Measurements from ENCODE around the gene SH2D3C.

Gene SH2D3C, protein sequence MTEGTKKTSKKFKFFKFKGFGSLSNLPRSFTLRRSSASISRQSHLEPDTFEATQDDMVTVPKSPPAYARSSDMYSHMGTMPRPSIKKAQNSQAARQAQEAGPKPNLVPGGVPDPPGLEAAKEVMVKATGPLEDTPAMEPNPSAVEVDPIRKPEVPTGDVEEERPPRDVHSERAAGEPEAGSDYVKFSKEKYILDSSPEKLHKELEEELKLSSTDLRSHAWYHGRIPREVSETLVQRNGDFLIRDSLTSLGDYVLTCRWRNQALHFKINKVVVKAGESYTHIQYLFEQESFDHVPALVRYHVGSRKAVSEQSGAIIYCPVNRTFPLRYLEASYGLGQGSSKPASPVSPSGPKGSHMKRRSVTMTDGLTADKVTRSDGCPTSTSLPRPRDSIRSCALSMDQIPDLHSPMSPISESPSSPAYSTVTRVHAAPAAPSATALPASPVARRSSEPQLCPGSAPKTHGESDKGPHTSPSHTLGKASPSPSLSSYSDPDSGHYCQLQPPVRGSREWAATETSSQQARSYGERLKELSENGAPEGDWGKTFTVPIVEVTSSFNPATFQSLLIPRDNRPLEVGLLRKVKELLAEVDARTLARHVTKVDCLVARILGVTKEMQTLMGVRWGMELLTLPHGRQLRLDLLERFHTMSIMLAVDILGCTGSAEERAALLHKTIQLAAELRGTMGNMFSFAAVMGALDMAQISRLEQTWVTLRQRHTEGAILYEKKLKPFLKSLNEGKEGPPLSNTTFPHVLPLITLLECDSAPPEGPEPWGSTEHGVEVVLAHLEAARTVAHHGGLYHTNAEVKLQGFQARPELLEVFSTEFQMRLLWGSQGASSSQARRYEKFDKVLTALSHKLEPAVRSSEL

DNA sequence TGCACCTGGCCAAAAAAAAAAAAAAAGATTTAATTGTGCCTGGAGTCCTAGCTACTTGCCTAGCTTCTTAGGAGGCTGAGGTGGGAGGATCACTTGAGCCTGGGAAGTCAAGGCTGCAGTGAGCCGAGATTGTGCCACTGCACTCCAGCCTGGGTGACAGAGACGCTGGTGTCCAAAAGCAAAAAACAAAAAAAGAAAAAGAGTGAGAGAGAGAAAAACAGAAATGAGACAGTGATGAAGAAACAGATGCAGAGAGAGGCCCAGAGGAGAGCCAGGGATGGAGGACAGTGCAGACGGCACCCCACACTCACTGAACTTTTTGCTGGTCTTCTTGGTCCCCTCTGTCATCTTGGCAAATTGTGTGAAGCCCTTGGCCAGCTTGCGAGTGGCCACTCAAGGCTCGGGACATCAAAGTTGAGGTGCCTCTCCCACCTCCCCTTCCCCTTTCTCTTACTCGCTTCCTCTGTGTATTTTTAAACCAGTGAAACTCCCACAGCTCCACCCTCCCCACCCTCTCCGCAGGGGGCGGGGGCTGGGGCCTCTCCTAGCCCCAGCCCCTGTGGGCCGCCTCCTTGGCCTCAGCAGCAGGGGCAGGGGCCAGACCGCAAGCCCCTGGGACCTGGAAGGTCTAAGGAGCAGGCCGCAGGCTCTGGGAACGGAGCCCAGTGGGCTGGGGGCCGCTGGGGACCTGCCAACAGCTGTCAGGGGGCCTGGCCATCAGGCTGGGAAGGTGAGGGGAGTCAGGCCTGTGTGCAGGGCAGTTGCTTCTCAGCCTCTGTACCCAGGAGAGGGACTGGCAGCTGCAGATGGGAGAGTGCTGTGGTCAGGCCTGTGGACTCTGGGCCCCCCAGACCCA lies at the start of gene SH2D3C:
Gene SH2D3C (minus strand): TSS at position 387 of the 856 bp plus-strand sequence. CDS start 39 bp downstream, at position 348.
- DNase-seq (ENCODE audit: low read depth): no peak

DNA sequence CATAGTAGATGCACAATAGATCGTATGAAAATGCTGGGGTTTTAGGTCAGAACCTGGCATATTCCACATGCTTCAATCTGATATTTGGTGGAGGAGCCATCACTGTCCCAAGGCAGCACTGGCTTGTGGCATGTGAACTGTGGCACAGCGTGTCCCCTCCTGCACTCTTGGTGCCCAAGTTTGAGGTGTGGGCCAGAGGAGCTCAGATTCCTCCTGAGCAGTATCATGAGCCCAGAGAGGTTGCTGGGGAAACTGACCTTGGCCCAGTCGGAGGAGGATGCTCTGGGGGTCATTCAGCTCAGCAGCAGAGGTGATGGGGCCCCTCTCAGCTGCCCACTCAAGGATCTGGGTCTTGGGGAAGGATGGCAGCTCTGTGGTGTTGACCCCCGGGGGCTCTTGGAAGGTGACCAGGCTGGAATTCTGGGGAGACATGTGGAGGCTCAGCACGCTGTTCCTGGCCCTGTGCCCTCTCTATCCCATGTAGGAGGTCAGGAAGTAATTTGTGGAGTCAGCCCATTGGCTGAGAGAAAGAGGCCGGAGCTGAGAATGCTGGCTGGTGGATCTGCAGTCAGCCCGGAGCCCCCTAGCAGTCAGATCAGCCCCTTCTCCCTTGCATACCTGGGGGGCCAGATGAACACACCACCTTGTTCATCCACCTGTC lies 47.9 kb upstream of the SH2D3C start:
- no peak for DNase-seq (ENCODE audit: low read depth)

DNA sequence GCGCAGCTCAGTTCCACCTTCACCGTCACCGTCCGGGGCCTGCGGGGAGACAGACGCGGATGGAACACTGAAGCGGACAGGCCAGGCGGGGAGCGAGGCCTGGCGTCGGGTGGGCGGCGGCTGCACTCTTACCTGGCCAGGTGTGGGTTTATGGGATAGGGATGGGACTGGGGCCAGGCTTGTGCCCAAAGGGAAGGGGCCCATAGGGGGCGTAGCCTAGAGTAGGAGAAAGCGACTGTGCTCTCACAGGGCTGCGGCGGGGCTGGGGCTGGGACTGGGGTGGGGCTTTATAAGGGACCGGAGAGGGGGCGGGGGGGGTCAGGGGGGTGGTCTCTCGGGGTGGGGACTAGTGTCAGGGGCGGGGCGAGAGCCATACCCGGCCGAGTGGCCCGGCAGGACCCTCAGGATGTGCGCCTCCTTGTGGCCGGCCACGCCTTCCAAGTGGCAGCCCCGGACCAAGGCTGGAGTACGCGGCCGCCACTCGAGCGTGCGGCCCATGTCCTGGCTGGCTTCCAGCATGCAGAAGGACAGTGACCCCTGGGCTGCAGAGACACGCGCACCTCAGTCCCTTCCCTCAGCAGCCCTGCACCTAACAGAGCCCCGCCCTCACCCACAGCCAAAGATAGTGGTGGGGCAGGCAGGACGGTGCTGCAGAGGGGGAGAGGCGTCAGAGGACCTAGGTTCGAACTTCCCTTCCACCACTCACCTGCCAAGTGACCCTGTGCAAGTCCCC lies 47.0 kb upstream of the SH2D3C start:
- DNase-seq (ENCODE audit: low read depth): no peak

DNA sequence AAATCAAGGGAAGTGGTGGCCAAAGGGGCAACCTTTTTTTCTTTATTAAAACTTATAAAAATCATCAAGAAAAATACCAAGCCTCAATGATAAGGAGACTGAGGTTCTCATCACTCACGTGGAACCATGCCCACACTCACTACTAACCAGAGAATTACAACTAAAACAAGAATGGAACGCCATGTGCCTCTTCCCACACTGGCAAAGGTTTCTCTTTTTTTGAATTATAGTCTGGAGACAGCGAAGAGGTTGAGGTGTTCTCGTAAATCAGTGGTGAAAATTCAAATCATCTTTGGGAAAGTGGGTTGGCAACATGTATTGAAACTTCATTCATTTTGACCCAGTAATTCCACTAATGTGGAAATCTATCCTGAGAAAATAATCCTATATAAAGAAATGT lies 43.6 kb upstream of the SH2D3C start:
- no peak for DNase-seq (ENCODE audit: low read depth)

DNA sequence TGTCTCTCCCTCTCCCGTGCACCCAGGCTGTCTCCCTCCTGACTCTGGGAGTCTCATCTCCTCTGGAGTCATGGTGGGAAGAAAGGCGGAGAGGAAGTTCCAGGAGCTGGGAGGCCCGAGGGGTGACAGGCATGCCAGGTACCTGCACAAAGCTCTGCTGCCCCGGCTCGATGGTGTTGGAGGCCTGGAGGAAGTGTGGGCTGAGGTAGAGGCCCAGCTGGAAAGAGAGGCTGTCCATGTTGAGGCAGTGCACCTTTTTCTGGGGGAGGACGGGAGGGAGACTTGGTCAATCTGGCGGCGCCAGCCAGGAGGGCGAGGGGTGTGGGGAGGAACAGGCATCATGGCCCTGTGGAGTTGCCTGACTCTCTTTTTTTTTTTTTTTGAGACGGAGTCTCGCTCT lies 40.1 kb upstream of the SH2D3C start:
- no peak for DNase-seq (ENCODE audit: low read depth)

DNA sequence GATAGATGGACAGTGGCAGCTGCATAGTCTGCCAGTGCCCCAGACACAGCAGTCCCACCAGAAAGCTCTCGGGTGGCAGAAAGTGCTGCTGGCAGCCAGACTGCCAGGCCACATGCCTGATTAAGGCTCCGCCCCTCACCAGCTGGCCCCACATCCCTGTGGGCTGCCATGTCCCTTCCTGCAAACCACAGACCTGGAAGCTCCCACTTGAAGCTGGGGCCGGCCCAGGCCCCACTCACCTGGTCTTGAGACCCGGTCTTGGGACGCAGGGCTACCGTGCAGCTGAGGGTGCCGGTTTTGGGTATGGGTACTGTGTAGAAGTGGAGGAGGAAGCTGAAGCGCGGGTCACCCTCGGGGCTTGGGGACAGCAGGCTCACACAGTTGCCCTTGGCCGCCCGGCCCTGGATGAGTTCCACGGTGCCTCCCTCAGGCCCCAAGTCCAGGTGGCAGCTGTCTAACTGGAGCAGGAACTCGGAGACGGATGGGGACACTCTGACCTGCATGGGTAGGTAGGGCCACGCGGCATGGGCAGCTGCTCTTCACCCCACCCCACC lies 39.5 kb upstream of the SH2D3C start:
- DNase-seq (ENCODE audit: low read depth): no peak

DNA sequence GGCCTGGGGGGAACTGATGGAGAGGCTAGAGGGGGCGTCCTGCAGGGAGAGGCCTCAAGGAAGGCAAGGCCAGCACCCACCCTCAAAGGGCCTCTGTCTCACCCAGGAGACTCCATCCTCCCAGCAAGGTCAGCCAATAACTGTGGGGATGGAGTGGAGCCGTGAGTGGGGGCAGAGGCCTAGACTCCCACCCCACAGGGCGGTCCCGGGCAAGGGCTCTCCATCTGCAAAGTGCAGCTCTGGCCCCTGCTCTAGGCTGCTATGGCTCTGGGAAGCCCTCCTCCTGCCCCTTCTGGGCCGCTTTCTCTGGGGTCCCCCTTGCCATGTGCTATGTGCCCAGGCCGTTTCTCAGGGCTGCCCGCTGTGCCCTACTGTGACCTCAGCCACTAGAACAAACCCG lies 38.3 kb upstream of the SH2D3C start:
- no peak for DNase-seq (ENCODE audit: low read depth)

DNA sequence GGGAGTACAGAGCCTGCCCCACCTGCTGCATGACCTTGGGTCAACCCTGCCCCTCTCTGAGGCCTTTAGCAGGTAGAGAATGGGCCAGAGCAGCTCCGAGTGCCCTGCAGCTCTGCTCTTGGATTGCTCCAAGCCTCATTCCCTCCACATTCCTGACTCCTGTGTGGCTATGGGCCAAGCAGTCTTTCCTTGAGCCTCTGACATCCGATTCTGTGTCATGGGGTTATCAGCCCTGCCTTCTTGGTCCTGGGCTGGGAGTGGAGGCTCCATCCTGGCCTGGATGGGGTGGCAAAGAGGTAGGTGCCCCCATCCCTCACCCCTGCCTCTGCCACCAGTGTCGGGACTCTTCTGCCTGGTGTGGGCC lies 37.9 kb upstream of the SH2D3C start:
- no peak for DNase-seq (ENCODE audit: low read depth)

DNA sequence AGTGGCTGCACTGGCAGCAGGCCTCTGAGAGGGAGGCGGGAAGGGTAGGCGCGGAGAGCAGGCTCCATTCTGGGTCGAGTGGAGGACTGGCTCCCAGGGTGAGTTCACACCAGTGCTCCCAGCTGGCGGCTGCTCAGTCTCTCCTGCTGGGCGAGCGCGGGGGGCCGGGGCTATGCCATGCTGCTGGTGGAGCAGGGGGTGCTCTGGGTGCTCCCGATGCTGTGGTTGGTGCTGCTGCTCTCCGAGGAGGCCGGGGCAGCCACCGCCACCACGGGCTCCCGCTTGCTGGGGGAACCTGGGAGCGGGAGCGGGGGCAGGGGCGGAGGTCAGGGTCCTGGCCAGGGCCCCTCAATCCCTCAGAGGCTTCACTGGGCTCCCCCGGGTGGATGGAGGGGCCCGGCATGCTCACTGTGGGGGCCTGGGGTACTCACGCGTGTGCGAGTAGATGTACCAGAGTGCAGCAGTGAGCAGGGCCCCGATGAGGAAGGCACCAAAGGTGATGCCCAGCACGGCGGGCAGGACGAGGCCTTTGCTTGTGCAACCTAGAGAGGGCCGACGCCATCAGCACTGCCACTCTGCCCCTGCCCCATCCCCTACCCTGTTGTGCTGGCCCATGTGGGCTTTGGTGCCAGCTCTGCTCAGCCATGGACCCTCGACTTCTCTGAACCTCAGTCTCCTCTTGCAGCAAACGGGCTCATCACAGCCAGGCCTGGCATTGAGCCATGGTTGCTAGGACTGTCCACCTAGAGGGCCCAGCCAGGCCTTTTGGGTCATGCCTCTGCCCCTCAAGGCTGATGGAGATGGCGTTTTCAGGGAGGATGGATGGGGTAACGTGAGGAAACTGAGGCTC lies 37.3 kb upstream of the SH2D3C start:
- no peak for DNase-seq (ENCODE audit: low read depth)

DNA sequence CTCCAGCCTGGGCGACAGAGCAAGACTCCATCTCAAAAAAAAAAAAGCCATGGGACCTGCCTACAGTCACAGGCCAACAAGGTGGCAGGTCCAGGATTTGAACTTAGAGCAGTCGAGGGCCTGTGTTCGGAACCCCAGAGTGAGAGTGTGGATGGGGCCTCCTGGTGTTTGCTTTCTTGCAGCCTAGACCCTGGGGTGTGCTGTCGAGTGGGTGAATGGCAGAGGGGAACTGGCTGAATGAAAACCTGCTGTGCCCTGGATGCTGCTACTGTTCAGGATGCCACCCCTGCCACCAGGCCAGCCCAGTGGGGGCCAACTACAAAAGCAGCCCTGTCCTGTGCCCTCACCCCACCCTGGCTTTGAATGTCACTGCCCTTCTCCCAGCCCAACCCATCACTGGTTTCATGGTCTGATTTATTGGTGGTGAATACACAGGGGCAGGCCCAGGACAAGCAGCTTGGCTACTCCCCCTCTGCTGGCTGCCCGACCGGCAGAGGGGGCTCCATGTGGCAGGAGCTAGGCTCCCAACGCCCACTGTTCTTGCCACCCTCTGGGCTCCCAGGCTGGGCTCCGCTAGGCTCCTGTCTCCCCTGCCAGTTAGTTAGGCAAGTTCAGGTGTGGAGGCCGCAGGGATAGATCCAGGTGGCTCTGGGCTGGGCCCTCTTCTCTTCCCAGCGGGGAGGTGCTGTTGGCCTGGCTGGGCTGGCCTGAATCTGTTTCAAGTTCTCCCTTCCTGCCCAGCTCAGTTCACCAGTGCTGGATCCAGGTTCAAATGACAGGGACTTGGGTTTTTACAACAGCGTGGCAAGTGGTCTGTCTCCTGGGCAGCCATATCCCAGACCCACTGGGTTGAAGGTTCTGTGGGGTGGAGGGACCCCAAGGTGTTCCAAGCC lies 36.4 kb upstream of the SH2D3C start:
- DNase-seq (ENCODE audit: low read depth): no peak

DNA sequence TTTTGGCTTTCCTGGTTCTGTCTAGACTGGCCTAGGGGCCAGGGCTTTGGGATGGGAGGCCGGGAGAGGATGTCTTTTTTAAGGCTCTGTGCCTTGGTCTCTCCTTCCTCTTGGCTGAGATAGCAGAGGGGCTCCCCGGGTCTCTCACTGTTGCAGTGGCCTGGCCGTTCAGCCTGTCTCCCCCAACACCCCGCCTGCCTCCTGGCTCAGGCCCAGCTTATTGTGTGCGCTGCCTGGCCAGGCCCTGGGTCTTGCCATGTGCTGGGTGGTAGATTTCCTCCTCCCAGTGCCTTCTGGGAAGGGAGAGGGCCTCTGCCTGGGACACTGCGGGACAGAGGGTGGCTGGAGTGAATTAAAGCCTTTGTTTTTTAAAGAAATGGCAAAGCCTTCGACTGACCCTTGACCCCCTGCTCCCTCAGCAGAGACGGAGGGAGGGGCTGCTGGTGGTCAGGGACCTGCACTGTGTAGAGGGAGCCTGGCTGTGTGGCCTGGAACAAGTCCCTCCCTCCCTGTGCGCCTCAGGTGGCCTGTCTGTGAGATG lies 35.3 kb upstream of the SH2D3C start:
- no peak for DNase-seq (ENCODE audit: low read depth)

DNA sequence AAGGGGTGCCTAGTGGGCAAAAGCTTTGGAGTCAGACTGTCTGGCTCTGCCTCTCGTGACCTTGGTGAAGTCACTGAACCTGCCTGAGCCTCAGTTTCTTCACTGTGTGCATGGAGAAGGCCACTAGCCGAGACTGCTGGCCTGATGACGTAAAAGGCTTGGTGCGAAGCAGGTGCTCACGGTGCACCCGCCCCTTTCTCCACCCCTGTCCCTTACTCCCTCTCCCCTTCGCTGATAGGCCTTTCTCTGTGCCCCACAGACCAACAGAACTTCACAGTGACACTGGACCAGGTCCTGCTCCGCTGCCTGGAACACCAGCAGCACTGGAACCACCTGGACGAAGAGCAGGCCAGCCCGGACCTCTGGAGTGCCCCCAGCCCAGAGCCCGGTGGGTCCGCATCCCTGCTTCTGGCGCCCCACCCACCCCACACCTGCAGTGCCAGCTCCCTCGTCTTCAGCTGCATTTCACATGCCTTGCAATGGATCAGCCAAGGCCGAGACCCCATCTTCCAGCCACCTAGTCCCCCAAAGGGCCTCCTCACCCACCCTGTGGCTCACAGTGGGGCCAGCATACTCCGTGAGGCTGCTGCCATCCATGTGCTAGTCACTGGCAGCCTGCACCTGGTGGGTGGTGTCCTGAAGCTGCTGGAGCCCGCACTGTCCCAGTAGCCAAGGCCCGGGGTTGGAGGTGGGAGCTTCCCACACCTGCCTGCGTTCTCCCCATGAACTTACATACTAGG lies 34.6 kb upstream of the SH2D3C start:
- no peak for DNase-seq (ENCODE audit: low read depth)

DNA sequence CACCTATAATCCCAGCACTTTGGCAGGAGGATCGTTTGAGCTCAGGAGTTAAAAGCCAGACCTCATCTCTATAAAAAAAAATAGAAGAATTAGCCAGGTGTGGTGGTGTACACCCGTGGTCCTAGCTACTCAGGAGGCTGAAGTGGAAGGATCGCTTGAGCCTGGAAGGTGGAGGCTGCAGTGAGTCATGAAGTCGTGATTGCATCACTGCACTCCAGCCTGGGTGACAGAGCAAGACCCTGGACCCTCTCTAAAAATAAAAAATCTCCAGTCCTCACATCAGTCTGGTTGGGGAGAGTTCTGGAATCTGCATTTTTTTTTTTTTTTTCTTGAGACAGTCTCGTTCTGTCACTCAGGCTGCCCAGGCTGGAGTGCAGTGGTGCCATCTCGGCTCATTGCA lies 33.5 kb upstream of the SH2D3C start:
- no peak for DNase-seq (ENCODE audit: low read depth)

DNA sequence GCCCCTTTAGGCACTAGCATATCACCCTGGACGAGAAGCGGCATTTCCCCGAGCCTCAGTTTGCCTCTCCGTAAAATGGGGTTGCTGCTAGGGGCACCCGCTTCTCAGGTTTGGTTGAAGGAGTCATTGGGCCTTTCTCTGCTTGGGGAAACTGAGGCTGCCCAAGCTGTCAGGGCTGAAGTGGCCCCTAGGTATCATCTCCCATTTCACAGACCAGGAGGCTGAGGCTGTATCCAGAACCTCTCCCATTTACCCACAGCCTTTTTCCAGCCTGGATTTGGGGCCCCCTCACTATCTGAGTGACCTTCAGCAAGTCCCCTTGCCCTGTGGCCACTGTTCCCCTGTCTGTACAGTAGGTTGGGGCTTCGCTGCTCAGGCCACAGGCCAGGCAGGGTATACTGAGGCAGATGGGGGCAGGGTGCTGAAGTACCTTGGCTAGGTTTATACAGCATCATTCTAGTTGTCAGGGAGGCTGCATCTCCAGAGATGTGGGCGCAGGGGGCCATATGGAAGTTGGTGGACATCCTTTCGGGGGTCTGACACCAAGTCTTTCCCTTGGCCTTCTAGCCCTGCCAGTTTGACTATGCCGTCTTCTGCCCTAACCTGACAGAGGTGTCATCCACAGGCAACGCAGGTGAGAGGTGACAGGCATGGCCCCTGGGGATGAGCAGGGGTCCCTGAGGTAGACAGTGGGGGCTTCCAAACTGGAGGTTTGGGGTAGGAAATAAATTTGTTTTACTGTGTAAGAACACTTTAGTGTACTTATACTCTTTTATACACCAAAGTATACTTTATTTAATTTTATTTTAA lies 32.1 kb upstream of the SH2D3C start:
- no peak for DNase-seq (ENCODE audit: low read depth)

DNA sequence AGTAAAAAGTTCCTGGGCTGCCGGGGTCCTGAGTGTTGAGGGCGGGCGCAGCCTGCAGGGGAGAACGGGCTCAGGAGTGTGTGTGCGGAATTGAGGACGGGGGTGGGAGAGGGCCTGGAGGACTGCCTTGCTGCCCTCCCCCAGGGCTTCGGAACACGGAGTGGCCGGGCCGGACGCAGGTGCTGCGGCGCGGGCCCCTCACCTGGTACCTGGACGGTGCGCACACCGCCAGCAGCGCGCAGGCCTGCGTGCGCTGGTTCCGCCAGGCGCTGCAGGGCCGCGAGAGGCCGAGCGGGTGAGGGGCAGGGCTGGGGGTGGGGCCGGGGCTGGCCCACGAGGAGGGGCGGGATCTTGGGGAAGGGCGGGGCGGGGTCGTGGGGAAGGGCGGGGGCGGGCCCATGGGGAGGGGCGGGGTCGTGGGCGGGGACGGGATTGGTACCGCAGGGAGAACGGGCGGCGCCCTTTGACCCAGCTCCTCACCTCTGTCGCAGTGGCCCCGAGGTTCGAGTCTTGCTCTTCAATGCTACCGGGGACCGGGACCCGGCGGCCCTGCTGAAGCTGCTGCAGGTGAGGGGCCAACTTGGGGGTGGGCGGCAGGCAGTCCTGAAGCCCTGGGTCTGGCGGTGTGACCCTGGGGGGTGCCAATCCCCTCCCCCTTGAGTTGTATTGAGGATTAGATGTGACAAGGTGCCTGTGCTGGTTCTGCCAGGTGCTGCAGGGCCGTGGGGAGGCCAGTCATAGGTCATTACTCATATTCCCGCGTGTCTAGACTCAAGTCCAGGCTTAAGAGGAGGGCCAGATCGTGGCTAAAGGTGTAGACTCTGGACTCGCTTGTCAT lies 31.3 kb upstream of the SH2D3C start:
- no peak for DNase-seq (ENCODE audit: low read depth)

DNA sequence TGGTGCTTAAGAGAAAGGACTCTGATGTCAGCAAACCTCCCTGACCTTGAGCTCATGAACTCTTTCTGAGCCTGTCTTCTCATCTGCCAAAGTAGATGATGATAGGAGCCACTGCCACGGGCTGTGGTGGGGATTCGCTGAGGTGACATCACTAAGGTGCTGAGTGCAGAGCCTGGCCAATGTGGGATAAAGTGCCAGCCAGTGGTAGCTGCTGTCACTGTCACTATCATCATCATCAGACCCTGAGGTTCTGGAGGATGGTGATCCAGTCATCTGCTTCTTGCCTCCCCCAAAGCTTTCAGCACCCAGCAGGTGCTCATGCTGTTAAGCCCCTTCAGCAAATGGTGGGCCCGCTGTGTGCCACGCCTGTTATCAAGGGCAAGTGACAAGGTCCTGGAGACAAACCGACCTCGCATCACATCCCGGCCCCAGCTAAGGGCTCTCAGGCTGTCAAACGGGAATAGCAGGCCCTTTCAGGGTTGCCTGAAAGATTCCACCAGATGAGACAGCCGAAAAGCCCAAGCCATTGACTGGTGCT lies 30.6 kb upstream of the SH2D3C start:
- DNase-seq (ENCODE audit: low read depth): no peak

All from HS-27A (cell line).